Heart right ventricle (tissue), 16 donors: ENCODE data around the gene EEF1G. TPM values are rescaled to one million over a fixed set of nuclear protein-coding genes. Genes with fewer than 3 reads are reported as not detected.
A peak's percentile ranks its signal among the peaks of the same experiment; 100 is the strongest.

Source experiments
- ATAC-seq, 8 donors: fragments of 200-7000 bp; cut with Tn5 transposase; one replicate each; pipeline ENCODE4 v1.9.1; 2020; ENCODE audit warnings: mild to moderate bottlenecking in 8 of 8, moderate library complexity in 8 of 8, moderate number of reproducible peaks in 1 of 8
- DNase-seq, 2 donors: peaks; one replicate each; pipeline ENCODE4 v3.0.0-alpha.2; 2020
- H3K27ac ChIP-seq, 10 donors: fragments of 200-600 bp; sonication (generic) in 2 of 10; one replicate each; pipeline versions ENCODE4 v1.5.0 to v1.8.0; 2020 to 2022; ENCODE audit warnings: mild to moderate bottlenecking in 3 of 10
- H3K27me3 ChIP-seq, 7 donors: fragments of 200-600 bp; one replicate each; pipeline ENCODE4 v1.8.0; 2021 to 2022; ENCODE audit warnings: mild to moderate bottlenecking in 2 of 7
- H3K36me3 ChIP-seq, 9 donors: fragments of 200-600 bp; sonication (generic) in 1 of 9; one replicate each; pipeline versions ENCODE4 v1.5.0 to v1.8.0; 2020 to 2022; ENCODE audit warnings: mild to moderate bottlenecking in 2 of 9
- H3K4me1 ChIP-seq, 9 donors: fragments of 200-600 bp; sonication (generic) in 1 of 9; one replicate each; pipeline versions ENCODE4 v1.5.0 to v1.8.0; 2020 to 2022; ENCODE audit warnings: mild to moderate bottlenecking in 4 of 9
- H3K4me3 ChIP-seq, 10 donors: fragments of 200-600 bp; sonication (generic) in 2 of 10; one replicate each; pipeline versions ENCODE4 v1.5.0 to v1.8.0; 2020 to 2022; ENCODE audit warnings: mild to moderate bottlenecking in 7 of 10, moderate library complexity in 2 of 10
- H3K9me3 ChIP-seq, 11 donors: fragments of 200-600 bp in 10 of 11; sonication (generic) in 2 of 11; one replicate each; pipeline versions ENCODE4 v1.5.0 to v1.8.0; 2013 to 2022; ENCODE audit warnings: mild to moderate bottlenecking in 2 of 11, control low read depth in 1 of 11, moderate library complexity in 1 of 11
- WGBS, 2 donors: extraction: QIAGEN DNeasy Blood & Tissue Kit; methylation state at CpG; one replicate each; pipeline ENCODE4 v1.1.7; 2013; ENCODE audit warnings: inconsistent platforms in 1 of 2; 5-methylcytosine and 5-hydroxymethylcytosine counted together
- intact Hi-C, 10 donors: fragments of 100-400 bp; cut with DNase I; formaldehyde crosslinking; loops; one replicate each; pipeline versions ENCODE4 v1.11.1 to v1.14.2; 2022
- polyA plus RNA-seq, 2 donors: library from polyadenylated mRNA; stranded (reverse); fragments of 200-250 nt; gene quantifications; one replicate each; pipeline ENCODE4 v1.2.3, GENCODE V29; 2013
- total RNA-seq, 10 donors: library from RNA; stranded (reverse); fragmentation: NEBNext Ultra II Directional in 3 of 10; extraction: Animal tissue kit (Norgen Biotek cat#: 25700) in 3 of 10; gene quantifications; one replicate each; pipeline versions ENCODE4 v1.2.1 to v1.2.4, GENCODE V29; 2021 to 2023
- TF ChIP-seq, protein P1 (sequence below), 9 donors: fragments of 200-600 bp; sonication (generic) in 2 of 9; IDR thresholded peaks; one replicate each; pipeline versions ENCODE4 v1.5.0 to v1.8.0; 2021 to 2022; ENCODE audit warnings: antibody characterized with exemption in 9 of 9, mild to moderate bottlenecking in 5 of 9, moderate library complexity in 1 of 9
- donor health status: Arrhythmogenic right ventricular cardiomyopathy.
- donor health status: ischemic (EF 13 %, LVEDD 7.1; RV severe dilation, severe dysfunction).
- donor health status: healthy with polysubstance abuse.
- donor health status: DM: no; HTN: yes; CAD: no.
- donor health status: DM: no; HTN: no; CAD: no.
- donor health status: ischemic (EF 25% LVEDD 6.9; RV normal size, moderate dysfunction).
- donor health status: ischemic (EF 25% LVEDD 5.7; RV mildly dilated, moderate dysfunction).
- donor health status: healthy.
- donor health status: DM: yes; HTN: yes; CAD: no.
- donor health status: Ischemic cardiomyopathy.
- donor health status: ischemic (EF 35%, LVEDD 5.7; RV mildly dilated, moderate dysfunction).
- donor health status: nonischemic (EF 11% LVEDD 7.7; RV severe dilation, severe dysfunction).
- donor health status: DM: yes; HTN: yes; CAD: no.
- donor health status: PGD.
- donor health status: ischemic (EF 29% LVEDD 5.4; RV normal size, mild dysfunction).
- donor health status: nonischemic (EF 23%, LVEDD 6.1; RV moderate dilation, normal function).

The EEF1G gene
- total and polyA plus RNA-seq, 12 donors, result 555 to 1,173 (median 1,002) TPM

DNA sequence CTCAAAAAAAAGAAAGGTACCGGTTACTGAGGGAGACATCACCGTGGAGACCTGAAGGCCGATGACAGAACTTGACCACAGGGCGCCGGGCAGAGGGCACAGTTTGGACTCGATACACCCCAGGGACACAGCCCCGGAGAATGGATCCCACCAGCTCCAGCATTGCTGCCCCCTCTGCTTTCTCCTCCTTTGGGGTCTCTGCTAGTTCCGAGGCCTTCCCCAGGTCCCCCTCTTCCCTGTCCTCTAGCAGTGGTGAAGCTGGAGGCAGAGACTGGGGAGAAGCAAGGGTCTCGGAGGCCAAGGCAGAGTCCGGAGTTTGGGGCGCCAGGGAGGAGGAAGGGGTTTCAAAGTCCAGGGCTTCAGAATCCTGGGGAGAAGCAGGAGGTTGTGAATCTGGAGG lies 4.8 kb upstream of the EEF1G start:
- no peak for ATAC-seq
- TF ChIP-seq, protein P1, sequence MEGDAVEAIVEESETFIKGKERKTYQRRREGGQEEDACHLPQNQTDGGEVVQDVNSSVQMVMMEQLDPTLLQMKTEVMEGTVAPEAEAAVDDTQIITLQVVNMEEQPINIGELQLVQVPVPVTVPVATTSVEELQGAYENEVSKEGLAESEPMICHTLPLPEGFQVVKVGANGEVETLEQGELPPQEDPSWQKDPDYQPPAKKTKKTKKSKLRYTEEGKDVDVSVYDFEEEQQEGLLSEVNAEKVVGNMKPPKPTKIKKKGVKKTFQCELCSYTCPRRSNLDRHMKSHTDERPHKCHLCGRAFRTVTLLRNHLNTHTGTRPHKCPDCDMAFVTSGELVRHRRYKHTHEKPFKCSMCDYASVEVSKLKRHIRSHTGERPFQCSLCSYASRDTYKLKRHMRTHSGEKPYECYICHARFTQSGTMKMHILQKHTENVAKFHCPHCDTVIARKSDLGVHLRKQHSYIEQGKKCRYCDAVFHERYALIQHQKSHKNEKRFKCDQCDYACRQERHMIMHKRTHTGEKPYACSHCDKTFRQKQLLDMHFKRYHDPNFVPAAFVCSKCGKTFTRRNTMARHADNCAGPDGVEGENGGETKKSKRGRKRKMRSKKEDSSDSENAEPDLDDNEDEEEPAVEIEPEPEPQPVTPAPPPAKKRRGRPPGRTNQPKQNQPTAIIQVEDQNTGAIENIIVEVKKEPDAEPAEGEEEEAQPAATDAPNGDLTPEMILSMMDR (IDR thresholded peaks at IDR 0.05), result no peak
- H3K27me3 ChIP-seq, result no peaks in the 10 kb centered on the region
- H3K9me3 ChIP-seq, result no peaks in the 10 kb centered on the region
- peak overlapping the region in 7 of 10 donors; percentile 68 to 98 (median 92) for H3K27ac ChIP-seq
- WGBS, 2 donors, result 96% methylated on average over 11 of the region's 11 CpGs
- DNase-seq, result no peak
- peaks cover 0 to 80% (median 6%) of the 10 kb centered on the region in 9 donors for H3K36me3 ChIP-seq
- no peak overlapping the region for H3K4me3 ChIP-seq
- H3K4me1 ChIP-seq, result peaks cover 7 to 43% (median 25%) of the 10 kb centered on the region in 9 donors
- intact Hi-C loops, result loop anchor here in 1 of 10 donors (10.0 kb wide), 1 partner anchor 276 kb away; no protein-coding TSS in a partner anchor

DNA sequence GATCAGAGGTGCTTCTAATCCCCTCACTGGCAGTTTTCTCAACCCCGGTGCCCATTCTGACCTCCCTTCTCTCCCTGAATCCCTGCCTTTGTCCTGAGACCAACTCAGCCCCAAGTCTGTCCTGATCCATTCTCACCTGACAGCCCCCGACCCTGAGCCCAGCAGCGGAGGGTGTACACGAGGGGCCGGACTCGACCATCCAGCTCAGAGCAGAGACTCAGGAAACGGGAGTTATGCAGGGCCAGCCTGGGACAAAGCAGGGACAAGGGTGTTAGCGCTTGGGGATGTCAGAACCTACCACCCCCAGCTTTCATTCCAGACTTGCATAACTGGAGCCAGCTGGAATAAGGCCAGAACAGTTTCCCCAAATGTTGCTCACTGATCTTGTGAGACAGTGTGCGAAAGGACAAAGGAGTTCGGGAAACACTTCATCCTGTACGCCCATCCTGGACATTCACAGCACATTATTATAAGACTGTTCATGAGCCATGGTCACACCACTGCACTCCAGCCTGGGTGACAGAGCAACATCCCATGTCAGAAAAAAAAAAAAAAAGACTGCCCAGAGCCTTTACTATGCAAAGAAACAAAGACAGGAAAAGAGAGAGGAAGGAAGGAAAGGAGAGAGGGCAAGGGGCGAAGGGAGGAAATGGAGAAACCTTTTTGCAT lies 3.5 kb upstream of the EEF1G start:
- no peaks in the 10 kb centered on the region for H3K27me3 ChIP-seq
- H3K36me3 ChIP-seq, result peaks cover 0 to 72% (median 5%) of the 10 kb centered on the region in 9 donors
- DNase-seq (peak in 1 of 2 donors; percentile 83), ATAC-seq (peak in 7 of 8 donors; percentile 7 to 55 (median 24))
- no peaks in the 10 kb centered on the region for H3K9me3 ChIP-seq
- H3K4me3 ChIP-seq, result peak overlapping the region in 6 of 10 donors; percentile 21 to 92 (median 48)
- intact Hi-C loops, result loop anchor here in 1 of 10 donors (10.0 kb wide), 1 partner anchor 278 kb away; no protein-coding TSS in a partner anchor
- TF ChIP-seq, protein P1 (IDR thresholded peaks at IDR 0.05), result no peak
- H3K4me1 ChIP-seq, result peaks cover 11 to 52% (median 34%) of the 10 kb centered on the region in 9 donors
- 47 to 60% methylated on average over 12 of the region's 12 CpGs for WGBS, 2 donors
- H3K27ac ChIP-seq, result peak overlapping the region; percentile 73 to 98 (median 92)

DNA sequence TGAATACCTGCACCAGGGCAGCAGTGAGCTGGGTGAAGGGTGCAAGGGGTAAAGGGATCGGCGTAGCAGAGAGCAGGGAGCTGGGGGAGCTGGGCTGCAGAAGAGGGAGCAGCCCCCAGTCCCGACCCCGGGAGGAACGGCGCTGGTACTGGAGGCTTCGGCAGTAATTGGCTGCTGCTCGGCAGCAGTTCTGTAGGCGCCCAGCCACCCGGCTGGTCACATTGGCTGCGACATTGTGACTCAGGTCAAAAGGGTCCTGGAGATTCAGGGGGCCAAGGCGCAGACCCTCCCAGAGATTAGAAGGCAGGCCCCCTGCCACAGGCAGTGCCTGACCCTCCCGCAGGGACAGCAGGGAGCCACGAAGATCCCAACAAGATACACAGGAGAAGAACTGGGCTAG lies 2.1 kb upstream of the EEF1G start:
- Histone ChIP-seq H3K4me3 (peak overlapping the region in 7 of 10 donors; percentile 67 to 95 (median 83)), H3K27me3 (no peaks in the 10 kb centered on the region), H3K9me3 (no peaks in the 10 kb centered on the region), H3K36me3 (peaks cover 0 to 72% (median 9%) of the 10 kb centered on the region in 9 donors), H3K4me1 (peaks cover 11 to 61% (median 45%) of the 10 kb centered on the region in 9 donors), H3K27ac (peak overlapping the region in 9 of 10 donors; percentile 81 to 98 (median 92))
- DNase-seq, result no peak
- WGBS, 2 donors, result 76 to 79% methylated on average over 14 of the region's 14 CpGs
- ATAC-seq, result no peak
- intact Hi-C loops, result loop anchor here in 2 of 10 donors (2.0 to 10.0 kb wide), 2 partner anchors 15 to 279 kb away; partner anchors contain the start of gene TUT1 (in 1 of the 2)
- TF ChIP-seq, protein P1 (IDR thresholded peaks at IDR 0.05), result no peak

DNA sequence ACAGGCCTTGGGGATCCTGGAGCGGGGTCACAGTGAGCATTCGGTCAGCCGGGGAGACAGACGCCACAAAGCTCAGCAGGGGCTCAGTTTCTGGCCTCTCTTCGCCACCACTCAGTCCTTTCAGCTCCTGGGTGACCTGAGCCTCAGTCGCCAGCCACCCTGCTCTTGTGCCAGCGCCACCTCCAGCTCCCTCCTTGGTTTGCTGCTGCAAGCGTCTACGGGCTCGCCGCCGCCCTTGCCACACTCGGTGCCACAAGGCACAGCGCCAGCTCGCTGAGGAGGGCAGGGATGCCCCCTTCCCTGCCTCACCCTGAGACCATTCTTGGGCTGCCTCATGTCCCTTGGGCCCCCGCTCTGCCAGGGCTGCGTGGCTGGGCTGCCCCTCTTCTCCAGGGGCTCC lies 1.5 kb upstream of the EEF1G start:
- Histone ChIP-seq H3K36me3 (peaks cover 0 to 72% (median 16%) of the 10 kb centered on the region in 9 donors), H3K4me3 (peak overlapping the region; percentile 52 to 95 (median 78)), H3K4me1 (peaks cover 11 to 67% (median 50%) of the 10 kb centered on the region in 9 donors), H3K27ac (peak overlapping the region; percentile 81 to 98 (median 92)), H3K27me3 (no peaks in the 10 kb centered on the region), H3K9me3 (no peaks in the 10 kb centered on the region)
- TF ChIP-seq, protein P1 (IDR thresholded peaks at IDR 0.05), result no peak
- no peak for ATAC-seq
- WGBS, 2 donors, result 55 to 57% methylated on average over 17 of the region's 17 CpGs
- intact Hi-C loops, result loop anchor here in 2 of 10 donors (2.0 to 10.0 kb wide), 2 partner anchors 16 to 280 kb away; partner anchors contain the start of gene TUT1 (in 1 of the 2)
- peak in 1 of 2 donors; percentile 39 for DNase-seq
